A549 (cell line): Measurements from ENCODE around the gene ATRN. TPM values are rescaled to one million over a fixed set of nuclear protein-coding genes. Genes with fewer than 3 reads are reported as not detected.

Experiments used
- ATAC-seq, 2 experiments: fragments of 200-7000 bp in 1 of 2; fragments of >200 bp in 1 of 2; cut with Nextera tagmentation in 1 of 2; cut with Tn5 transposase in 1 of 2; 3 replicates each; pipeline versions ENCODE4 v1.8.0 to v1.9.1; 2018 to 2020; ENCODE audit warnings: mild to moderate bottlenecking in 1 of 2, moderate library complexity in 1 of 2
- CTCF ChIA-PET: fragments of 300-600 bp; sonication (Branson Sonifier 250); formaldehyde crosslinking; extraction: SDS; loops from one replicate; lab custom pipeline; 2021; ENCODE audit warnings: antibody characterized with exemption, inconsistent platforms; lab: Yijun Ruan, JAX
- POLR2A ChIA-PET: fragments of 350-600 bp; formaldehyde crosslinking; extraction: SDS; loops from one replicate; lab custom pipeline; 2021; ENCODE audit warnings: antibody characterized with exemption, inconsistent platforms; lab: Yijun Ruan, JAX
- DNase-seq, 2 experiments: peaks; one replicate each; pipeline versions ENCODE4 v3.0.0 to v3.0.0-alpha.2; 2011 to 2016; ENCODE audit warnings: low read depth in 1 of 2, low spot score in 1 of 2
- FAIRE-seq: peaks from 2 replicates; lab custom pipeline; 2011; peaks lifted over from hg19 to GRCh38; lab: Jason Lieb, UNC
- H3K27ac ChIP-seq, 2 experiments: fragments of >200 bp; sonication (Bioruptor Twin); formaldehyde crosslinking; 3 replicates each; pipeline ENCODE4 v1.5.1; 2016 to 2017
- H3K4me1 ChIP-seq: fragments of >200 bp; sonication (Bioruptor Twin); formaldehyde crosslinking; 3 replicates; pipeline ENCODE4 v1.6.1; 2016
- H3K4me2 ChIP-seq: fragments of >200 bp; sonication (Bioruptor Twin); formaldehyde crosslinking; 3 replicates; pipeline ENCODE4 v1.6.1; 2016
- H3K4me3 ChIP-seq: fragments of >200 bp; sonication (Bioruptor Twin); formaldehyde crosslinking; 3 replicates; pipeline ENCODE4 v1.5.1; 2016
- H3K9me3 ChIP-seq: fragments of >200 bp; sonication (Bioruptor Twin); formaldehyde crosslinking; 3 replicates; pipeline ENCODE4 v1.6.1; 2016
- ATOH8 ChIP-seq: fragments of 250-450 bp; sonication (Bioruptor Pico); IDR thresholded peaks from 2 replicates; pipeline ENCODE4 v1.5.0; 2020; ENCODE audit warnings: low read depth, mild to moderate bottlenecking, moderate library complexity
- BCL3 ChIP-seq: fragments of >200 bp; sonication (Bioruptor Twin); formaldehyde crosslinking; IDR thresholded peaks from 3 replicates; pipeline ENCODE4 v1.6.1; 2016
- CBX2 ChIP-seq: fragments of 200-600 bp; sonication (generic); IDR thresholded peaks from 2 replicates; pipeline ENCODE4 v1.6.1; 2016; ENCODE audit warnings: low read depth, mild to moderate bottlenecking, borderline replicate concordance
- CBX8 ChIP-seq: fragments of 200-600 bp; sonication (generic); IDR thresholded peaks from 2 replicates; pipeline ENCODE4 v1.6.1; 2016
- CEBPB ChIP-seq, 2 experiments: fragments of >200 bp in 1 of 2; sonication (Bioruptor Twin) in 1 of 2; formaldehyde crosslinking in 1 of 2; IDR thresholded peaks; 2 replicates each; pipeline ENCODE4 v1.6.1; 2012 to 2016
- CHD2 ChIP-seq: fragments of 150-350 bp; IDR thresholded peaks from 2 replicates; pipeline ENCODE4 v1.6.1; 2014; ENCODE audit warnings: low read length; ENCODE audit not compliant: partially characterized antibody
- CTCF ChIP-seq: fragments of >200 bp; sonication (Bioruptor Twin); formaldehyde crosslinking; IDR thresholded peaks from 3 replicates; pipeline ENCODE4 v1.5.1; 2016
- E2F6 ChIP-seq: IDR thresholded peaks from 2 replicates; pipeline ENCODE4 v1.6.1; 2012; ENCODE audit warnings: low read depth, borderline replicate concordance
- EHMT2 ChIP-seq: fragments of 200-600 bp; sonication (generic); IDR thresholded peaks from 2 replicates; pipeline ENCODE4 v1.6.1; 2016; ENCODE audit warnings: antibody characterized with exemption, low read depth, mild to moderate bottlenecking, moderate library complexity
- EP300 ChIP-seq, 2 experiments: fragments of >200 bp; sonication (Bioruptor Twin); formaldehyde crosslinking; IDR thresholded peaks; 2 replicates in 1 of 2; 3 replicates in 1 of 2; pipeline ENCODE4 v1.6.1; 2016 to 2017
- FOSB ChIP-seq: fragments of 250-450 bp; sonication (Bioruptor Pico); IDR thresholded peaks from 2 replicates; pipeline ENCODE4 v1.5.0; 2020; ENCODE audit warnings: mild to moderate bottlenecking, moderate library complexity
- FOXS1 ChIP-seq: fragments of 250-450 bp; sonication (Bioruptor Pico); IDR thresholded peaks from 2 replicates; pipeline ENCODE4 v1.5.0; 2020; ENCODE audit warnings: mild to moderate bottlenecking, moderate library complexity
- JUNB ChIP-seq: fragments of >200 bp; sonication (Bioruptor Twin); formaldehyde crosslinking; IDR thresholded peaks from 2 replicates; pipeline ENCODE4 v1.6.1; 2016
- NFE2L2 ChIP-seq: fragments of 150-350 bp; conservative IDR thresholded peaks from 2 replicates; pipeline ENCODE4 v1.6.1; 2014; ENCODE audit warnings: low read length
- NR3C1 ChIP-seq: fragments of >200 bp; sonication (Bioruptor Twin); formaldehyde crosslinking; IDR thresholded peaks from 3 replicates; pipeline ENCODE4 v1.6.1; 2017
- PHF8 ChIP-seq: fragments of 200-600 bp; sonication (generic); IDR thresholded peaks from 2 replicates; pipeline ENCODE4 v1.6.1; 2016; ENCODE audit warnings: low read depth, mild to moderate bottlenecking, antibody characterized with exemption, moderate library complexity, borderline replicate concordance
- POLR2A ChIP-seq: IDR thresholded peaks from 2 replicates; pipeline ENCODE4 v1.6.1; 2012; ENCODE audit warnings: mild to moderate bottlenecking, low read length
- POLR2AphosphoS2 ChIP-seq: conservative IDR thresholded peaks from 2 replicates; pipeline ENCODE4 v1.6.1; 2012; ENCODE audit warnings: low read length, improper control_type of control experiment, inconsistent platforms
- RAD21 ChIP-seq, 2 experiments: fragments of >200 bp in 1 of 2; sonication (Bioruptor Twin) in 1 of 2; formaldehyde crosslinking in 1 of 2; IDR thresholded peaks in 1 of 2; conservative IDR thresholded peaks in 1 of 2; 2 replicates in 1 of 2; 3 replicates in 1 of 2; pipeline ENCODE4 v1.6.1; 2012 to 2018; ENCODE audit warnings: inconsistent platforms in 1 of 2
- REST ChIP-seq: fragments of 200-600 bp; sonication (generic); IDR thresholded peaks from 2 replicates; pipeline ENCODE4 v1.6.1; 2016; ENCODE audit warnings: antibody characterized with exemption, mild to moderate bottlenecking, moderate library complexity
- RNF2 ChIP-seq: fragments of 200-600 bp; sonication (generic); IDR thresholded peaks from 2 replicates; pipeline ENCODE4 v1.6.1; 2016; ENCODE audit warnings: low read depth, mild to moderate bottlenecking, antibody characterized with exemption, moderate library complexity, borderline replicate concordance
- SMC3 ChIP-seq: fragments of >200 bp; sonication (Bioruptor Twin); formaldehyde crosslinking; IDR thresholded peaks from 3 replicates; pipeline ENCODE4 v1.6.1; 2018; ENCODE audit warnings: inconsistent platforms
- TP53 ChIP-seq: fragments of 250-450 bp; sonication (Bioruptor Pico); IDR thresholded peaks from 2 replicates; pipeline ENCODE4 v1.5.0; 2021; ENCODE audit warnings: mild to moderate bottlenecking, moderate library complexity
- ZNF302 ChIP-seq: fragments of 250-450 bp; sonication (Bioruptor Pico); IDR thresholded peaks from 2 replicates; pipeline ENCODE4 v1.9.0; 2021; ENCODE audit warnings: inconsistent platforms, mild to moderate bottlenecking, moderate library complexity
- WGBS: methylation state at CpG from one replicate; pipeline ENCODE4 v1.1.6; 2017; ENCODE audit errors: missing lambda C conversion rate; 5-methylcytosine and 5-hydroxymethylcytosine counted together
- polyA plus RNA-seq, 4 experiments: library from polyadenylated mRNA; depleted of rRNA in 3 of 4; stranded (reverse); fragments of >200 nt; fragmentation: RNase III in 1 of 4; extraction: RNeasy Plus Mini Kit Qiagen cat#74134 plus additional on column Dnase treatment in 1 of 4; gene quantifications; 2 replicates in 3 of 4; 3 replicates in 1 of 4; pipeline ENCODE4 v1.2.3, GENCODE V29; 2011 to 2017

Gene ATRN
- polyA plus RNA-seq, 2 of the 4 experiments (the other 2 are of a cell fraction), result 21.3 to 58.7 TPM

GRCh38 chr20:3449319-3449718 lies 21.5 kb upstream of the ATRN start:
- H3K9me3 ChIP-seq, result no peaks in the 10 kb centered on the region
- no peak overlapping the region for H3K4me3 ChIP-seq
- CTCF ChIA-PET, result interaction anchor here (1.2 kb wide), 2 partner anchors 16 to 209 kb away, joined by 3 read pairs; no protein-coding TSS in a partner anchor
- no peaks in the 10 kb centered on the region for H3K4me1 ChIP-seq
- WGBS, result 50% methylated on average over 1 of the region's 1 CpG
- FAIRE-seq (no peak), ATAC-seq (no peak), DNase-seq (no peak)
- H3K4me2 ChIP-seq, result no peak overlapping the region
- POLR2A ChIA-PET, result no interaction called here
- no peak overlapping the region for H3K27ac ChIP-seq
- TF ChIP-seq ZNF302 (CRISPR knock-in tag), result no peak
- no peak for TF ChIP-seq NR3C1
- TF ChIP-seq EHMT2, result no peak
- no peak for TF ChIP-seq RAD21 (conservative IDR thresholded peaks at IDR 0.05 in 1 of 2, IDR thresholded peaks at IDR 0.05 in 1 of 2)
- TF ChIP-seq SMC3, result no peak
- TF ChIP-seq FOXS1 (CRISPR knock-in tag), result no peak
- no peak for TF ChIP-seq TP53
- TF ChIP-seq CHD2, result no peak
- no peak for TF ChIP-seq E2F6
- no peak for TF ChIP-seq CEBPB (IDR thresholded peaks at IDR 0.05)

GRCh38 chr20:3452136-3452535 lies 18.7 kb upstream of the ATRN start:
- no peak for ATAC-seq
- no peak overlapping the region for H3K4me2 ChIP-seq
- no peaks in the 10 kb centered on the region for H3K4me1 ChIP-seq
- ChIA-PET POLR2A (no interaction called here), CTCF (interaction anchor here (0.8 to 1.6 kb wide), 5 partner anchors 10 to 104 kb away, joined by 3 to 6 read pairs (median 3); no protein-coding TSS in a partner anchor)
- 79% methylated on average over 2 of the region's 2 CpGs for WGBS
- FAIRE-seq, result no peak
- DNase-seq, result no peak
- H3K27ac ChIP-seq, result no peak overlapping the region
- TF ChIP-seq PHF8, result no peak
- TF ChIP-seq JUNB, result no peak
- no peak for TF ChIP-seq CBX2
- no peak for TF ChIP-seq ATOH8 (CRISPR knock-in tag)
- TF ChIP-seq, all 56 proteins: peak for 0
- H3K4me3 ChIP-seq, result no peak overlapping the region
- H3K9me3 ChIP-seq, result no peaks in the 10 kb centered on the region

- TF ChIP-seq ZNF302 (CRISPR knock-in tag) (no peak), FOXS1 (CRISPR knock-in tag) (no peak), FOSB (no peak), BCL3 (no peak), POLR2AphosphoS2 (no peak), CHD2 (no peak), POLR2A (no peak), EP300 (IDR thresholded peaks at IDR 0.05) (no peak), CTCF (no peak), NFE2L2 (no peak), REST (no peak), CBX8 (no peak), NR3C1 (no peak), RNF2 (no peak)
- Histone ChIP-seq H3K27ac (no peak overlapping the region), H3K4me1 (no peaks in the 10 kb centered on the region), H3K4me3 (no peak overlapping the region), H3K9me3 (no peaks in the 10 kb centered on the region), H3K4me2 (no peak overlapping the region)
- no peak for FAIRE-seq
- POLR2A ChIA-PET, result no interaction called here
- CTCF ChIA-PET, result interaction anchor here (0.8 to 1.6 kb wide), 6 partner anchors 8 to 103 kb away, joined by 3 to 6 read pairs (median 3); no protein-coding TSS in a partner anchor
- no peak for DNase-seq
- peak in 1 of 2 experiments; percentile 21; a peak in 2 of 6 replicates for ATAC-seq
- WGBS, result 45% methylated on average over 4 of the region's 4 CpGs
Measured at GRCh38 chr20:3452690-3453089, 18.1 kb upstream of the ATRN start.
